Thyroid gland (tissue), 4 donors: ENCODE data around the gene PIM3.

Experiments used
- CTCF ChIP-seq, 6 experiments: fragments of 200-600 bp in 3 of 6; fragments of 450-650 bp in 3 of 6; sonication (generic) in 3 of 6; IDR thresholded peaks; one replicate each; pipeline ENCODE4 v1.5.1; 2016 to 2019; ENCODE audit warnings: antibody characterized with exemption in 6 of 6, mild to moderate bottlenecking in 2 of 6, inconsistent platforms in 1 of 6, moderate library complexity in 1 of 6
- POLR2A ChIP-seq, 2 donors: fragments of 450-650 bp; IDR thresholded peaks; one replicate each; pipeline ENCODE4 v1.6.1; 2017; ENCODE audit warnings: antibody characterized with exemption in 2 of 2, mild to moderate bottlenecking in 2 of 2, moderate library complexity in 1 of 2

GRCh38 chr22:49997932-49998717, 37.6 kb downstream of the PIM3 start:
- TF ChIP-seq POLR2A (IDR thresholded peaks at IDR 0.05) (no peak), CTCF (IDR thresholded peaks at IDR 0.05) (no peak)
